Measurements from ENCODE around the gene RARG.
A peak's percentile ranks its signal among the peaks of the same experiment; 100 is the strongest.

The RARG gene

GRCh38 chr12:53185582-53186153, 46.3 kb downstream of the RARG start:
- H3K4me3 ChIP-seq (replicated peaks; ENCODE audit: low read depth, low read length): no peak overlapping the region
- no peak for TF ChIP-seq CTCF (IDR thresholded peaks at IDR 0.05; ENCODE audit: low read depth, low read length, missing control alignments)
- DNase-seq (ENCODE audit: extremely low read depth, low read depth): no peak

- TF ChIP-seq CTCF (IDR thresholded peaks at IDR 0.05; ENCODE audit: low read depth, low read length, missing control alignments): no peak
- no peak overlapping the region for H3K4me3 ChIP-seq (replicated peaks; ENCODE audit: low read depth, low read length)
- DNase-seq (ENCODE audit: extremely low read depth, low read depth): no peak
Observed at GRCh38 chr12:53184828-53185227, 47.2 kb downstream of the RARG start.

GRCh38 chr12:53182903-53183302, 49.1 kb downstream of the RARG start:
- DNase-seq (ENCODE audit: extremely low read depth, low read depth): no peak
- peak overlapping the region; percentile 73 for H3K4me3 ChIP-seq (replicated peaks; ENCODE audit: low read depth, low read length)
- no peak for TF ChIP-seq CTCF (IDR thresholded peaks at IDR 0.05; ENCODE audit: low read depth, low read length, missing control alignments)

- DNase-seq (ENCODE audit: extremely low read depth, low read depth): no peak
- no peak for TF ChIP-seq CTCF (IDR thresholded peaks at IDR 0.05; ENCODE audit: low read depth, low read length, missing control alignments)
- peak overlapping the region; percentile 73 for H3K4me3 ChIP-seq (replicated peaks; ENCODE audit: low read depth, low read length)
Observed at GRCh38 chr12:53181935-53182334, 50.1 kb downstream of the RARG start.

GRCh38 chr12:53180931-53181645, 50.9 kb downstream of the RARG start:
- no peak for TF ChIP-seq CTCF (IDR thresholded peaks at IDR 0.05; ENCODE audit: low read depth, low read length, missing control alignments)
- H3K4me3 ChIP-seq (replicated peaks; ENCODE audit: low read depth, low read length): peak overlapping the region; percentile 73
- no peak for DNase-seq (ENCODE audit: extremely low read depth, low read depth)

GRCh38 chr12:53180220-53180930, 51.6 kb downstream of the RARG start, which contains the start of the genes CSAD and ZNF740:
Gene CSAD, minus strand, starts transcription at chr12:53180925. Its CDS starts 7,455 bp downstream, at chr12:53173470.
Gene ZNF740, plus strand, starts transcription at chr12:53180722. Its CDS starts 1,262 bp downstream, at chr12:53181984.
- peak within 1 kb of the TSS; percentile 73 for H3K4me3 ChIP-seq (replicated peaks; ENCODE audit: low read depth, low read length)
- DNase-seq (ENCODE audit: extremely low read depth, low read depth): peak; percentile 87
- no peak for TF ChIP-seq CTCF (IDR thresholded peaks at IDR 0.05; ENCODE audit: low read depth, low read length, missing control alignments)

Measured in HFF-Myc (cell line).